K562 (cell line): ENCODE results near the gene GRIA1.

Experiments used
- CTCF ChIP-seq, 3 experiments: IDR thresholded peaks in 2 of 3; conservative IDR thresholded peaks in 1 of 3; 2 replicates each; pipeline ENCODE4 v1.5.1; 2011 to 2012; ENCODE audit warnings: low read length in 3 of 3, mild to moderate bottlenecking in 3 of 3, control low read depth in 2 of 3, improper control_type of control experiment in 1 of 3, inconsistent platforms in 1 of 3, low read depth in 1 of 3, mixed read lengths in 1 of 3, moderate library complexity in 1 of 3; ENCODE audit not compliant: insufficient read depth in 2 of 3
- KAT2B ChIP-seq: IDR thresholded peaks from one replicate; pipeline ENCODE4 v1.6.1; 2012; ENCODE audit warnings: low read depth, mild to moderate bottlenecking, control low read depth, inconsistent platforms, low read length, moderate library complexity
- NFE2 ChIP-seq: IDR thresholded peaks from 2 replicates; pipeline ENCODE4 v1.6.1; 2014; ENCODE audit warnings: antibody characterized with exemption, low read depth
- NR3C1 ChIP-seq: sonication (generic); formaldehyde crosslinking; IDR thresholded peaks from 2 replicates; pipeline ENCODE4 v1.8.1; 2022; ENCODE audit warnings: missing genetic modification reagents
- RAD51 ChIP-seq: fragments of 450-650 bp; IDR thresholded peaks from 2 replicates; pipeline ENCODE4 v1.7.1; 2016; ENCODE audit warnings: low read depth, mild to moderate bottlenecking, borderline replicate concordance
- REST ChIP-seq, 2 experiments: fragments of 450-650 bp; formaldehyde crosslinking in 1 of 2; IDR thresholded peaks; 2 replicates each; pipeline versions ENCODE4 v1.4.0 to v1.6.1; 2014 to 2020; ENCODE audit warnings: mild to moderate bottlenecking in 2 of 2, borderline replicate concordance in 1 of 2, low read depth in 1 of 2
- SP1 ChIP-seq: sonication (generic); formaldehyde crosslinking; IDR thresholded peaks from 2 replicates; pipeline ENCODE4 v1.8.1; 2022; ENCODE audit warnings: mild to moderate bottlenecking, missing genetic modification reagents
- ZNF24 ChIP-seq: fragments of 450-650 bp; IDR thresholded peaks from 2 replicates; pipeline ENCODE4 v1.6.1; 2016
- ZNF668 ChIP-seq: fragments of 250-450 bp; sonication (Bioruptor Pico); IDR thresholded peaks from 2 replicates; pipeline ENCODE4 v1.8.0; 2022; ENCODE audit warnings: mild to moderate bottlenecking, inconsistent platforms

- TF ChIP-seq ZNF668 (CRISPR knock-in tag), result no peak
- no peak for TF ChIP-seq RAD51
- TF ChIP-seq CTCF (IDR thresholded peaks at IDR 0.05 in 2 of 3, conservative IDR thresholded peaks at IDR 0.05 in 1 of 3; ENCODE audit: insufficient read depth in 2 of 3, low read depth in 1 of 3, low read length in 3 of 3), result no peak
- no peak for TF ChIP-seq KAT2B
- no peak for TF ChIP-seq REST (IDR thresholded peaks at IDR 0.05; ENCODE audit: borderline replicate concordance)
- TF ChIP-seq REST (CRISPR knock-in tag; IDR thresholded peaks at IDR 0.05; ENCODE audit: low read depth), result no peak
- no peak for TF ChIP-seq SP1 (CRISPR knock-in tag)
- no peak for TF ChIP-seq NR3C1
- no peak for TF ChIP-seq NFE2
- TF ChIP-seq ZNF24, result no peak
These were observed 26.7 kb upstream of the GRIA1 start for GRCh38 chr5:153463806-153464205.
